Stimulated activated CD8-positive, alpha-beta memory T cell treated with anti-CD3 and anti-CD28 coated beads, Interleukin-4, amount 100 ng/mL, for 1 hour (primary cell): ENCODE results near the gene MAT2A.

ENCODE experiments used
- DNase-seq, 2 donors: peaks; one replicate each; pipeline ENCODE4 v3.0.0-alpha.2; 2020; ENCODE audit warnings: low read depth in 2 of 2, low spot score in 1 of 2

The MAT2A gene

GRCh38 chr2:85538507-85539360, at the start of gene MAT2A:
TSS of gene MAT2A (plus strand) at chr2:85539168. CDS start at chr2:85539288, 120 bp downstream.
- DNase-seq = peak; percentile 74 to 78

GRCh38 chr2:85490861-85491755, 47.9 kb upstream of the MAT2A start:
- no peak for DNase-seq

GRCh38 chr2:85496436-85496835, 42.5 kb upstream of the MAT2A start:
- no peak for DNase-seq

- DNase-seq = no peak
Measured at GRCh38 chr2:85497944-85498630, 40.9 kb upstream of the MAT2A start.

- no peak for DNase-seq
Measured at GRCh38 chr2:85501248-85501647, 37.7 kb upstream of the MAT2A start.

GRCh38 chr2:85502720-85503119, 36.2 kb upstream of the MAT2A start:
- DNase-seq = no peak

GRCh38 chr2:85503168-85503850, 35.7 kb upstream of the MAT2A start:
- DNase-seq = no peak

- DNase-seq = no peak
Measured at GRCh38 chr2:85503851-85504777, 34.9 kb upstream of the MAT2A start.

GRCh38 chr2:85504778-85505261, 34.1 kb upstream of the MAT2A start:
- no peak for DNase-seq

- no peak for DNase-seq
Measured at GRCh38 chr2:85505551-85506238, 33.3 kb upstream of the MAT2A start.

- no peak for DNase-seq
Measured at GRCh38 chr2:85506768-85507181, 32.2 kb upstream of the MAT2A start.

GRCh38 chr2:85511008-85511811, 27.8 kb upstream of the MAT2A start:
- no peak for DNase-seq

GRCh38 chr2:85514323-85514722, 24.6 kb upstream of the MAT2A start:
- DNase-seq = no peak

GRCh38 chr2:85516653-85517389, 22.1 kb upstream of the MAT2A start:
- no peak for DNase-seq

GRCh38 chr2:85522090-85522647, 16.8 kb upstream of the MAT2A start:
- no peak for DNase-seq

- no peak for DNase-seq
Measured at GRCh38 chr2:85523062-85523902, 15.7 kb upstream of the MAT2A start.
